Esophagus squamous epithelium (tissue), 5 donors: ENCODE measurements around the gene OR12D3. TPM values are rescaled to one million over a fixed set of nuclear protein-coding genes. Genes with fewer than 3 reads are reported as not detected.

Experiments
- DNase-seq: peaks from one replicate; lab custom pipeline; 2025; lab: John Stamatoyannopoulos, UW
- H3K27ac ChIP-seq, 4 donors: fragments of 200-600 bp; sonication (generic); one replicate each; pipeline ENCODE4 v1.5.1; 2016 to 2019; ENCODE audit warnings: mild to moderate bottlenecking in 1 of 4
- H3K27me3 ChIP-seq, 4 donors: fragments of 200-600 bp; sonication (generic); 1 replicate in 3 of 4; 2 replicates in 1 of 4; pipeline versions ENCODE4 v1.5.1 to v1.6.0; 2017 to 2021; ENCODE audit warnings: antibody characterized with exemption in 1 of 4
- H3K36me3 ChIP-seq, 3 donors: fragments of 200-600 bp; sonication (generic); one replicate each; pipeline ENCODE4 v1.5.1; 2016 to 2019
- H3K4me1 ChIP-seq, 3 donors: fragments of 200-600 bp; sonication (generic); one replicate each; pipeline ENCODE4 v1.5.1; 2017 to 2019
- H3K4me3 ChIP-seq, 4 donors: fragments of 200-600 bp; sonication (generic); 1 replicate in 3 of 4; 2 replicates in 1 of 4; pipeline ENCODE4 v1.5.1; 2016 to 2019; ENCODE audit warnings: mild to moderate bottlenecking in 2 of 4, moderate library complexity in 1 of 4
- H3K9me3 ChIP-seq, 3 donors: fragments of 200-600 bp; sonication (generic); one replicate each; pipeline ENCODE4 v1.5.1; 2016 to 2019
- POLR2A ChIP-seq, 4 donors: fragments of 450-650 bp; IDR thresholded peaks; one replicate each; pipeline ENCODE4 v1.6.1; 2017; ENCODE audit warnings: antibody characterized with exemption in 4 of 4, mild to moderate bottlenecking in 4 of 4, moderate library complexity in 3 of 4
- WGBS, 2 donors: methylation state at CpG; one replicate each; pipeline ENCODE4 v1.1.5; 2018; 5-methylcytosine and 5-hydroxymethylcytosine counted together
- intact Hi-C: fragments of 100-400 bp; cut with DNase I; formaldehyde crosslinking; loops from one replicate; pipeline ENCODE4 v1.15.0; 2022
- total RNA-seq, 4 donors: library from RNA; depleted of rRNA; stranded (reverse); fragments of >200 nt; gene quantifications; one replicate each; pipeline ENCODE4 v1.1.0, GENCODE V29; 2016
- TF ChIP-seq, protein P1 (sequence below), 6 experiments: fragments of 450-650 bp in 4 of 6; fragments of 200-600 bp in 2 of 6; sonication (generic) in 2 of 6; IDR thresholded peaks; one replicate each; pipeline ENCODE4 v1.5.1; 2016 to 2019; ENCODE audit warnings: antibody characterized with exemption in 6 of 6, mild to moderate bottlenecking in 4 of 6, moderate library complexity in 4 of 6
- donor health status: DM: yes; HTN: yes; CAD: no.

OR12D3 gene
- total RNA-seq, 4 donors from 2014 or later = not detected

DNA sequence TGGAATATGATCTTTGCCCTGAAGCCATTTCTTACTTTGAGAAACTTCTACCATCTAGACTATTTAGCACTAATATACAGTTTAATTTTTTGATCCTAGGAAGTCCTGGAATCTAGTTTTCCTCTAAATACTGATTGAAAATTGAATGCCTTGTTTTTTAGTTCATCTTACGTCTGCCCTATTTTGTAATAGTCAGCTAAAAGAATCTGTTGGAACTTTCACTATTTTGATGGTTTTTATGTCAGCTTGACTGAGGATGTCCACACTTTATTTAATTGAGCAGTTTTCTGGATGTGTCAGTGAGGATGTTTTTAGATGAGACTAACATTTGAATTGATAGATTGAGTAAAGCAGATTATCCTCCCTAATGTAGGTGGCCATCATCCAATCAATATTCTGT, 28.7 kb upstream of the OR12D3 start:
- 48 to 82% methylated on average over 1 of the region's 1 CpG for WGBS, 2 donors
- no peaks in the 10 kb centered on the region for H3K27me3 ChIP-seq
- TF ChIP-seq, protein P1, sequence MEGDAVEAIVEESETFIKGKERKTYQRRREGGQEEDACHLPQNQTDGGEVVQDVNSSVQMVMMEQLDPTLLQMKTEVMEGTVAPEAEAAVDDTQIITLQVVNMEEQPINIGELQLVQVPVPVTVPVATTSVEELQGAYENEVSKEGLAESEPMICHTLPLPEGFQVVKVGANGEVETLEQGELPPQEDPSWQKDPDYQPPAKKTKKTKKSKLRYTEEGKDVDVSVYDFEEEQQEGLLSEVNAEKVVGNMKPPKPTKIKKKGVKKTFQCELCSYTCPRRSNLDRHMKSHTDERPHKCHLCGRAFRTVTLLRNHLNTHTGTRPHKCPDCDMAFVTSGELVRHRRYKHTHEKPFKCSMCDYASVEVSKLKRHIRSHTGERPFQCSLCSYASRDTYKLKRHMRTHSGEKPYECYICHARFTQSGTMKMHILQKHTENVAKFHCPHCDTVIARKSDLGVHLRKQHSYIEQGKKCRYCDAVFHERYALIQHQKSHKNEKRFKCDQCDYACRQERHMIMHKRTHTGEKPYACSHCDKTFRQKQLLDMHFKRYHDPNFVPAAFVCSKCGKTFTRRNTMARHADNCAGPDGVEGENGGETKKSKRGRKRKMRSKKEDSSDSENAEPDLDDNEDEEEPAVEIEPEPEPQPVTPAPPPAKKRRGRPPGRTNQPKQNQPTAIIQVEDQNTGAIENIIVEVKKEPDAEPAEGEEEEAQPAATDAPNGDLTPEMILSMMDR (IDR thresholded peaks at IDR 0.05) = no peak
- TF ChIP-seq POLR2A (IDR thresholded peaks at IDR 0.05) = no peak

DNA sequence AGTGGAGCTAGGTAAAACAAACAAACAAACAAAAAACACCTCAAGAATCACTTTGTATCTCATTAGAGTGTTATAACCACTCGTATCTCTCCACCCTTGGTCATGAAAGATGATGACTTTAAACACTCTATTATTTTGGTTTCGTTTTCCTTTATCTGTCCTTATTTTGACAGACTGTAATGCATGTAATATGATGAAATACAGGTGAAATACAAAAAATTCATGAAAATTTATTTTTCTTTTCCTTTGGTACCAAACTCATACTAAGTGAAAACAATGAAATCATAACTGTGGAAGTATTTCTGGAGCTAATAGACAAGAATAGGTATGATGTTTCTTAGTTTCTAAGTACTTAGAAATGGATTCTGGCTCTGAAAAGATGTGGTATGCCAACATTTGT, 24.4 kb upstream of the OR12D3 start:
- no peak for DNase-seq
- WGBS, 2 donors = 58 to 73% methylated on average over 2 of the region's 2 CpGs
- Histone ChIP-seq H3K4me3 (no peak overlapping the region), H3K27me3 (no peaks in the 10 kb centered on the region), H3K36me3 (no peaks in the 10 kb centered on the region), H3K9me3 (no peaks in the 10 kb centered on the region), H3K4me1 (no peaks in the 10 kb centered on the region), H3K27ac (no peak overlapping the region)
- TF ChIP-seq, protein P1 (IDR thresholded peaks at IDR 0.05) = no peak
- no peak for TF ChIP-seq POLR2A (IDR thresholded peaks at IDR 0.05)
- intact Hi-C loops = no loop called here

More for the DNA sequence above, 28.7 kb upstream of the OR12D3 start:
- H3K4me1 ChIP-seq = no peaks in the 10 kb centered on the region
- no peak overlapping the region for H3K27ac ChIP-seq
- intact Hi-C loops = no loop called here
- H3K4me3 ChIP-seq = no peak overlapping the region
- H3K9me3 ChIP-seq = no peaks in the 10 kb centered on the region
- no peak for DNase-seq
- no peaks in the 10 kb centered on the region for H3K36me3 ChIP-seq

GRCh38 chr6:29395331-29395730, 20.2 kb upstream of the OR12D3 start, which contains the start of gene OR12D2:
Gene OR12D2 (plus strand): TSS chr6:29395631. CDS start chr6:29396700, 1,069 bp downstream.
- DNase-seq = no peak

DNA sequence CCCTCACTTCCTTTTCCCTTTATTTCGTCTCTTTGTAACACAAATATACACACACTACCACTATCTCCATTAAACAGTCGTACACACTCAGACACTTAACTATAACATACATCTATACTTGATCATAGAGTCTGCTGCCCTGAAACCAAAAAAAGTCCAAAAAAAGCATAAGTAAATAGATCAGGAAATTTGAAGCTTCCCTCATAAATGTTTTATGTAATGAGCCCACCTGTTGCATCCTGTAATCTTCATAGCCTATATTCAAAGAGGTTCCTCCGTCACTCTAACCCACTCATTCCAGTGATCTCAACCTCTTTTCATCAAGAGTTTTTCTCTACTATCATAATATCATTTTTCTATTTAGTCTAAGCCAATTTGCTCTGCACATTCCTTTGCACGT, 13.4 kb upstream of the OR12D3 start:
- TF ChIP-seq POLR2A (IDR thresholded peaks at IDR 0.05) = no peak
- TF ChIP-seq, protein P1 (IDR thresholded peaks at IDR 0.05) = no peak
- H3K4me1 ChIP-seq = no peaks in the 10 kb centered on the region
- DNase-seq = no peak
- H3K36me3 ChIP-seq = no peaks in the 10 kb centered on the region
- WGBS, 2 donors = 50% methylated on average over 4 of the region's 4 CpGs
- no peaks in the 10 kb centered on the region for H3K27me3 ChIP-seq
- no peak overlapping the region for H3K27ac ChIP-seq
- no peaks in the 10 kb centered on the region for H3K9me3 ChIP-seq
- no peak overlapping the region for H3K4me3 ChIP-seq
- intact Hi-C loops = no loop called here

More at GRCh38 chr6:29395331-29395730, 20.2 kb upstream of the OR12D3 start, which contains the start of gene OR12D2:
- no peak for TF ChIP-seq POLR2A (IDR thresholded peaks at IDR 0.05)
- TF ChIP-seq, protein P1 (IDR thresholded peaks at IDR 0.05) = no peak
- intact Hi-C loops = no loop called here
- Histone ChIP-seq H3K27ac (no peak within 1 kb of the TSS), H3K36me3 (no peaks in the 10 kb centered on the region), H3K4me3 (no peak within 1 kb of the TSS), H3K9me3 (no peaks in the 10 kb centered on the region), H3K4me1 (no peaks in the 10 kb centered on the region), H3K27me3 (no peaks in the 10 kb centered on the region)

GRCh38 chr6:29376003-29376402, 912 bp upstream of the OR12D3 start:
- Histone ChIP-seq H3K9me3 (no peaks in the 10 kb centered on the region), H3K4me3 (no peak overlapping the region), H3K27me3 (no peaks in the 10 kb centered on the region), H3K36me3 (no peaks in the 10 kb centered on the region), H3K4me1 (no peaks in the 10 kb centered on the region), H3K27ac (no peak overlapping the region)
- TF ChIP-seq, protein P1 (IDR thresholded peaks at IDR 0.05) = peak in 1 of 6 experiments; percentile 13
- TF ChIP-seq POLR2A (IDR thresholded peaks at IDR 0.05) = no peak
- intact Hi-C loops = no loop called here
- DNase-seq = no peak
